ENCODE data around the gene SEPSECS.

DNA sequence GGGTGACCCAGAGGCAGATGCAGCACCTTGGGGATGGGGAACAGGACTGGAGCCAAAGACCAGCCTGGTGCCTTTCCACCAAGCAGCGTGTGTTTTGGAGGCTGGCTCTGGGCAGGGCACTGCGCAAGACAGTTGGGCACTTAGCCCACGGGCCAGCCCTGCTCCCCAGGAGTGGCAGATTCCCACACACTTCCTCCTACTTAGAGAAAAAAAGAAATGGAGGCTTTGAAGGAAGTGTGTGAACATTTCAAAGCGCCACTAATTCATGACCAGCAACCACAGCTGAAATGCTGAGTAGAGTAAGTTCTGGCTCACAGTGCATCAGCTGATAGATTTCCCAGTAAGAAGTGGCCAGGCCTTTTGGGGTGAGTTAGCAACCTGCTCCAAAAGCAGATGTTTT is 74.6 kb downstream of the SEPSECS start:
- TF ChIP-seq, protein P1, sequence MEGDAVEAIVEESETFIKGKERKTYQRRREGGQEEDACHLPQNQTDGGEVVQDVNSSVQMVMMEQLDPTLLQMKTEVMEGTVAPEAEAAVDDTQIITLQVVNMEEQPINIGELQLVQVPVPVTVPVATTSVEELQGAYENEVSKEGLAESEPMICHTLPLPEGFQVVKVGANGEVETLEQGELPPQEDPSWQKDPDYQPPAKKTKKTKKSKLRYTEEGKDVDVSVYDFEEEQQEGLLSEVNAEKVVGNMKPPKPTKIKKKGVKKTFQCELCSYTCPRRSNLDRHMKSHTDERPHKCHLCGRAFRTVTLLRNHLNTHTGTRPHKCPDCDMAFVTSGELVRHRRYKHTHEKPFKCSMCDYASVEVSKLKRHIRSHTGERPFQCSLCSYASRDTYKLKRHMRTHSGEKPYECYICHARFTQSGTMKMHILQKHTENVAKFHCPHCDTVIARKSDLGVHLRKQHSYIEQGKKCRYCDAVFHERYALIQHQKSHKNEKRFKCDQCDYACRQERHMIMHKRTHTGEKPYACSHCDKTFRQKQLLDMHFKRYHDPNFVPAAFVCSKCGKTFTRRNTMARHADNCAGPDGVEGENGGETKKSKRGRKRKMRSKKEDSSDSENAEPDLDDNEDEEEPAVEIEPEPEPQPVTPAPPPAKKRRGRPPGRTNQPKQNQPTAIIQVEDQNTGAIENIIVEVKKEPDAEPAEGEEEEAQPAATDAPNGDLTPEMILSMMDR (IDR thresholded peaks at IDR 0.05), result no peak
- TF ChIP-seq POLR2AphosphoS5 (IDR thresholded peaks at IDR 0.05), result no peak

Data from stomach (tissue), 4 donors.